Measurements from ENCODE around the gene DPP6. TPM values are rescaled to one million over a fixed set of nuclear protein-coding genes. Genes with fewer than 3 reads are reported as not detected.

Gene DPP6
- total RNA-seq, 2 experiments from 2014 or later = not detected

- no peaks in the 10 kb centered on the region for H3K79me2 ChIP-seq (ENCODE audit: insufficient read depth, low read depth, low read length)
- TF ChIP-seq CTCF (conservative IDR thresholded peaks at IDR 0.05; ENCODE audit: low read length) (peak; percentile 92), EZH2phosphoT487 (IDR thresholded peaks at IDR 0.05; ENCODE audit: borderline replicate concordance, low read depth, low read length) (no peak)
- no peak overlapping the region for H2AFZ ChIP-seq (ENCODE audit: low read length)
- H3K9me3 ChIP-seq (ENCODE audit: low read length) = no peaks in the 10 kb centered on the region
- BruUV-seq (replicated peaks) = no TSS peak
- intact Hi-C loops (cut with micrococcal nuclease; ENCODE audit: unreplicated experiment) = no loop called here
- no peak overlapping the region for H3K4me2 ChIP-seq (ENCODE audit: low read length)
- no peaks in the 10 kb centered on the region for H3K9me2 ChIP-seq (ENCODE audit: insufficient read depth, low read length)
- no peak overlapping the region for H3K27ac ChIP-seq (ENCODE audit: low read depth, low read length, poor library complexity, severe bottlenecking)
- ChIA-PET POLR2A (no interaction called here), CTCF (ENCODE audit: unreplicated experiment) (no interaction called here)
- H3K4me1 ChIP-seq (ENCODE audit: insufficient read depth, low read length, poor library complexity, severe bottlenecking) = no peaks in the 10 kb centered on the region
- no peaks in the 10 kb centered on the region for H3K36me3 ChIP-seq (ENCODE audit: insufficient read depth, low read length)
- peak; percentile 26 for DNase-seq (ENCODE audit: low spot score)
- H3K4me3 ChIP-seq (ENCODE audit: low read depth, low read length, poor library complexity, severe bottlenecking) = no peak overlapping the region
- no peaks in the 10 kb centered on the region; the same call in 1 of the 2 replicates for H4K20me1 ChIP-seq (ENCODE audit: insufficient read depth, low read length)
These were observed 692.2 kb downstream of the DPP6 start for GRCh38 chr7:154744256-154744860.

GRCh38 chr7:154744861-154745258 is 692.7 kb downstream of the DPP6 start:
- Histone ChIP-seq H3K4me3 (ENCODE audit: low read depth, low read length, poor library complexity, severe bottlenecking) (no peak overlapping the region), H3K4me2 (ENCODE audit: low read length) (no peak overlapping the region), H4K20me1 (ENCODE audit: insufficient read depth, low read length) (no peaks in the 10 kb centered on the region; the same call in 1 of the 2 replicates), H3K79me2 (ENCODE audit: insufficient read depth, low read depth, low read length) (no peaks in the 10 kb centered on the region), H3K27ac (ENCODE audit: low read depth, low read length, poor library complexity, severe bottlenecking) (no peak overlapping the region), H3K36me3 (ENCODE audit: insufficient read depth, low read length) (no peaks in the 10 kb centered on the region), H3K9me3 (ENCODE audit: low read length) (no peaks in the 10 kb centered on the region), H3K9me2 (ENCODE audit: insufficient read depth, low read length) (no peaks in the 10 kb centered on the region), H2AFZ (ENCODE audit: low read length) (no peak overlapping the region), H3K4me1 (ENCODE audit: insufficient read depth, low read length, poor library complexity, severe bottlenecking) (no peaks in the 10 kb centered on the region)
- TF ChIP-seq EZH2phosphoT487 (IDR thresholded peaks at IDR 0.05; ENCODE audit: borderline replicate concordance, low read depth, low read length) = no peak
- no peak for TF ChIP-seq CTCF (conservative IDR thresholded peaks at IDR 0.05; ENCODE audit: low read length)
- ChIA-PET CTCF (ENCODE audit: unreplicated experiment) (no interaction called here), POLR2A (no interaction called here)
- no TSS peak for BruUV-seq (replicated peaks)
- intact Hi-C loops (cut with micrococcal nuclease; ENCODE audit: unreplicated experiment) = no loop called here
- DNase-seq (ENCODE audit: low spot score) = no peak

GRCh38 chr7:154746571-154747360 is 694.6 kb downstream of the DPP6 start:
- no peaks in the 10 kb centered on the region for H3K9me2 ChIP-seq (ENCODE audit: insufficient read depth, low read length)
- H3K9me3 ChIP-seq (ENCODE audit: low read length) = no peaks in the 10 kb centered on the region
- H3K4me2 ChIP-seq (ENCODE audit: low read length) = no peak overlapping the region
- TF ChIP-seq EZH2phosphoT487 (IDR thresholded peaks at IDR 0.05; ENCODE audit: borderline replicate concordance, low read depth, low read length) = no peak
- no peak for TF ChIP-seq CTCF (conservative IDR thresholded peaks at IDR 0.05; ENCODE audit: low read length)
- no peak for DNase-seq (ENCODE audit: low spot score)
- no TSS peak for BruUV-seq (replicated peaks)
- CTCF ChIA-PET (ENCODE audit: unreplicated experiment) = interaction anchor here (1.2 kb wide), 1 partner anchor 14 kb away, joined by 3 read pairs; no protein-coding TSS in a partner anchor
- POLR2A ChIA-PET = interaction anchor here (0.6 to 0.8 kb wide), 3 partner anchors 390 to 1291 kb away, joined by 3 to 4 read pairs (median 3); no protein-coding TSS in a partner anchor
- no peak overlapping the region for H3K27ac ChIP-seq (ENCODE audit: low read depth, low read length, poor library complexity, severe bottlenecking)
- no peaks in the 10 kb centered on the region for H4K20me1 ChIP-seq (ENCODE audit: insufficient read depth, low read length)
- no peaks in the 10 kb centered on the region for H3K4me1 ChIP-seq (ENCODE audit: insufficient read depth, low read length, poor library complexity, severe bottlenecking)
- no peaks in the 10 kb centered on the region for H3K36me3 ChIP-seq (ENCODE audit: insufficient read depth, low read length)
- no peak overlapping the region for H2AFZ ChIP-seq (ENCODE audit: low read length)
- intact Hi-C loops (cut with micrococcal nuclease; ENCODE audit: unreplicated experiment) = no loop called here
- H3K4me3 ChIP-seq (ENCODE audit: low read depth, low read length, poor library complexity, severe bottlenecking) = no peak overlapping the region
- no peaks in the 10 kb centered on the region for H3K79me2 ChIP-seq (ENCODE audit: insufficient read depth, low read depth, low read length)
